Inferior parietal cortex (tissue), 1 donor: ENCODE results near the gene ZFP91.

ENCODE experiments used
- DNase-seq: peaks from one replicate; pipeline ENCODE4 v3.0.0-alpha.2; 2016; ENCODE audit errors: extremely low spot score

The ZFP91 gene

DNA sequence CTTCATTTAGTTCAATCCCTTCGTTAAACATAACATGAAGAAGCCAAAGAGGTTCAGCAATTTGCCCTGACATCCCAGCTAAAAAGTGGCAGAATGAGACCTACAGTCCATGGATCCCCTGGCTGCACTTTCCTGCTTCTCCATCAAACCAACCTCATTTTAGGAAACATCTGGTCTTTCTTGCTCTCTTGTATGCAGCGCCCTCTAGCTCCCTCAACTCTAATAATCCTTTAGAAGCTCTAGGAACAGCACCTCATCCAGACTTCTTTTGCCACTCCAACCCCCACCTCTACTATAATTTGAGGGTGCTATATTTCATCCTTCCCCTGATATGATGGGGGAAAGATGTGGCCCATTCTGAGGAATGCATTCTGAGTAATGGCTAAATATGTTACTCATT, 51.0 kb downstream of the ZFP91 start:
- peak; percentile 33 for DNase-seq

DNA sequence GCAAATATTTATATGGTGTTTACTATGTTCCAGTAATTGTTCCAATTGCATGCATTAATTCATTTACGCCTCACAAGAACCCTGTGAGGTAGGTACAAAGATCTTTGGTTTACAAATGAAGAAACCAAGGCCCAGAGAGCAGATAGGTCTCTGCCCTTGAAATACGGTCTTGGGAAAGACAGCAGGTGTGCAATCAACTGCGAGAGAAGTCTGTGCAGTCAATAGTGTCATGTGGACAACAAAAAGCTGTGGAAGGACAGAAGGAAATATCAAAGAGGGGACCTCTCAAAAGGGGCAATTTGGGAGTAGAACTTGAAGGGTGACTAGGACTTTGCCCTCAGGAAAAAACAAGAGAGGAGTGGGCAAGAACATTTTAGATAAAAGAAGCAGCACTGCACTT, 52.5 kb downstream of the ZFP91 start:
- DNase-seq = no peak

DNA sequence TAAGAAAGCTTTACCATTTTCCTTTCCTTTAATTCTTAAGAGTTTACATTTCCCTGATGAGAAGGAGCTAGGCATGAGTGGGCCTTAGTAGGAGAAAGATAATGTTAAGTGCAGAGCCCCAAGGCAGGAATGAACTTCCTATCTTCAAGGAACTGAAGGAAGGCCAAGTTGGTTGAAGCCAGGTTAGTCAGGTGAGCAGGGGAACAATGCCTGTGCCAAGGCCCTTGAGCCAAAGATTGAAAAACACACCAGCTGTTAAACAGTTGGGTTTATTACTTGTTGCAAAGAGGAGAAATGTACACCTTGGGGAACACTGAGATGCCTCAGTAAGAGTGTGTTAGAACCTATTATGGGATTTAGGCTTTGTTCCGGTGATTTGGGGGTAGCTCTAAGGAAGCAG, 53.6 kb downstream of the ZFP91 start:
- no peak for DNase-seq

DNA sequence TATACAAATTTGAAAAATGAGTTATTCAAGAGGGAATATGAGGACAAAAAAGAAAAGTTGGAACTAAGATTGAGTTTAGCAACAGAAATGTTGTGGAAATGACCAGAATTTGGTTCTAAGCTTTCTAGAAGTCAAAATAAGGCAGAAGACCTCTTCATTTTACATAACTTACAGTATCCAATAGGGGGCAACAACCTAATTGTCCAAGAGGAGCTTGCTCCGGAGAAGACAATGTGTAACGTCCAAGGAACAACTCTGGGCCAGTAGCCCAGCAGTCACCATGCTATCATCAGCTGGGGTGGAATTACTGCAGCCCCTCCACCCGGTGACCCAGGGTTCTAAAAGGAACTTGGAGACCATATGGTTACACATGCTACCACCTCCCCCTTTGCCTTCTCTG, 57.7 kb downstream of the ZFP91 start:
- no peak for DNase-seq

DNA sequence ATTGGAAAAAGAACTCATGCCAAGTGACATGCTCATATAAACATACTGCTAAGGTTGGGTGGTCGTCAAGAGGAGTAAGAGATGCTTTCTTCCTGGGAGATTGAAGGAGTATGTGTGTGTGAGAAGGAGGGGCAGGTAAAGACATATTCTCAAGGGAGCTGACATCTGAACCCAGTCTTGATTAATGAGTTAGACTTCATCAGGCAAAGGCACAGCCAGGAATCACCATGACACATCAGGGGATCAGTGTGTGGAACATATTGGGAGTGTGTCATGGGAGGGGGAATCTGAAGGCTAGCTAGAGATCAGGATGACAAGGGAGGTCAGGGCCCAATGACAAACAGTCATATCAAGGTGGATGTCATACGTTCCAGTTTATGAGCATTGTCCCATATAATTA, 58.5 kb downstream of the ZFP91 start:
- no peak for DNase-seq

GRCh38 chr11:58639103-58639502, 60.2 kb downstream of the ZFP91 start:
- no peak for DNase-seq

DNA sequence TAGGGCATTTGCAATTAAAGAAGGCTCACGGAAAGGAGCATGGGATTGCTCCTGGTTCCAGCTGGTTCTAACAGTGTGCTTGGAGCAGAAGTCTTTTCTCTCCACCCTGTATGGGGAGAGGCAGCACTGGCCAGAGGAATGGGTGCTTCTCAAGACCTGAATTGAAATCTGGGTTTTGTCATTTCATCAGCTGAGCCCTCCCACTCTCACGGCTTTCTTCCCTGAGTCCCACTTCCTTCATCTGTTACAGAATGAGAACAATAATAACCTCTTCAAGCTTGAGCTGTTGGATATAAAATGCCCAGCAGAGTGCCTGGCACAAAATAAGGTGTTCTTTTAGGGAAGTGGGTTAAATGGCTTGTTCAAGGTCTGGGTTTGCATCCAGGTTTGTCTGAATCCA, 60.8 kb downstream of the ZFP91 start:
- DNase-seq = no peak

- no peak for DNase-seq
Measured at GRCh38 chr11:58640386-58641023, 61.6 kb downstream of the ZFP91 start.

DNA sequence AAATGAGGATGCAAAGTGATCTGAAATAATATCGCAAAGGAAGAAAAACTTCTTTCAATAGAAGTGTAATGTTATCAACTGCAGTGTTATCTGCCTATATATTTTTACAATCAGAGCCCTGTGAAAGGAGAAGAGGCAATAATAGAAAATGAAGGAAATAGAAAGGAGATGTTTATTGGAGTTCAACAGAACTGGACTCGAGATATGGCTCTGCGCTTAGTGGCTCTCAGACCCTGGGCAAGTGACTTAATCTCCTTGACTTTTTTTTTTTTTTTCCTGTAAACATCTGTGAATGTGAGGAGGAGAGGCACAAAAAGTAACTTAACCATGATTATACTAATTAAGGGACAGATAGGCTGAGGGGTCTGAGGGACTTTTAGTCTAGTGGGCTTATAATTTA, 62.5 kb downstream of the ZFP91 start:
- no peak for DNase-seq

GRCh38 chr11:58641803-58642581, 63.1 kb downstream of the ZFP91 start:
- no peak for DNase-seq

DNA sequence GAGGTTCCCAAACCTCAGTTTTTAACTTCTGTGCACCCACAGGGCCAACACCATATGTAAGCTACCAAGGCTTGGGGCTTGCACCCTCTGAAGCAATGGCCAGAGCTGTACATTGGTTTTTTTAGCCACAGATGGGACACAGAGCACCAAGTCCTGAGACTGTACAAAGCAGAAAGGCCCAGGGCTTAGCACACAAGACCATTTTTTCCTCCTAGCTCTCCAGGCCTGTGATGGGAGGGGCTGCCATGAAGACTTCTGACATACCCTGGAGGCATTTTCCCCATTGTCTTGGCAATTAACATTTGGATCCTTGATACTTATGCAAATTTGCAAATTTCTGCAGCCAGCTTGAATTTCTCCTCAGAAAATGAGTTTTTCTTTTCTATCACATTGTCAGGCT, 67.0 kb downstream of the ZFP91 start:
- no peak for DNase-seq

DNA sequence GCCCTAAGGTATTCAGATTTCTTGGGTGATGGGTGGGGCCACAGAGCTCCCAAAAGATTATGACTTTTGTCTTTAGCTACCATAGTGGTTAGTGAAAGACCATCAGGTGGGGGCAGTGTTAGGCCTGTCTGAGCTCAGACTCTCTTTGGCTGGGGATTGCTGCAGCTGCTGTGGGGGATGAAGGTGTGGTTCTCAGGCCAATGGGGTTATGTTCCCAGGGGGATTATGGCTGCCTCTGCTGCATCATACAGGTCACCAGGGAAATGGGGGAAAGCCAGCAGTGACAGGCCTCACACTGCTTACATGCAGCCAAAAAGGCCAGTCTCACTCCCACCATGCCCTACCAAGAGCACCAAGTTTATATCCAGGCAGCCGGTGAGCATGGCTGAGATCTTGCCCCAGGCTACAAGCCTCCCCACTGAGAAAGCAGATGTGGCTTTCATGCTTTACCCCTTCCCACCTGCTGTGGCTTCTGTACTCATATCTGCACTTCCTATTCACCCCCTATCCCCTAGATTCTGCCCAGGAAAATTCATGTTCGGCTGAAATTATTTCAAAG, 68.4 kb downstream of the ZFP91 start:
- no peak for DNase-seq

DNA sequence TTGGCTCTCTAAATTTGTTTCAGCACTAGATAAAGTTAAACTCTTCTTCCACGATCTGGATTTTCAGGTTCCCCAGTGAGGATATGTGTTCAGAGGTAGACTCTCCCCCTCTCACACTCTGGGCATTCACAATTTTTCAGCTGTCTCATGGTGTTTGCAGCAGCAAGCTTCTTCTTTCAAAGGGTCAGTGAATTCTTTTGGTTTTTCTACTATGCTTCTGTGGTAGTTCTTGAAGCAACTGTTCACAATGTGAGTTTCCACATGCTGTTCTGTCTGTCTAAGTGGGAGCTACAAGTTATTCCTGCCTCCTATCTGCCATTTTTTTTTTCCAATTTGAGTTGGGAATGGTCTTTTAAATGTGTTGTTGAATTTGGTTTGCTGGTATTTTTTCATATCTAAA, 69.0 kb downstream of the ZFP91 start:
- DNase-seq = no peak

- DNase-seq = no peak
Measured at GRCh38 chr11:58649623-58650022, 70.8 kb downstream of the ZFP91 start.

DNA sequence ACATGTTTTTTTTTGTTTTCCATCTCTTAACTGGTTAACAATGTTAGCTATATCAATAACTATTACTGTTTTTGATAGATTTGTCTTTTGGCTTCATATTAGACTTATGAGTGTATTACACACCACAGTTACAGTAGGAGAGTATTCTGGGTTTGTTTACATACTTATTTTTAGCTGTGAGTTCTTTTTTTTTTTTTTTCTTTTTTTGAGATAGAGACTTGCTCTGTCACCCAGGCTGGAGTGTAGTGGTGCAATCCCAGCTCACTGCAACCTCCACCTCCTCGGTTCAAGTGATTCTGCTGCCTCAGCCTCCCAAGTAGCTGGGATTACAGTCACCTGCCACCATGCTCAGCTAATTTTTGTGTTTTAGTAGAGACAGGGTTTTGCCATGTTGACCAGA, 71.6 kb downstream of the ZFP91 start:
- DNase-seq = no peak

GRCh38 chr11:58652726-58653280, 73.9 kb downstream of the ZFP91 start:
- DNase-seq = no peak

DNA sequence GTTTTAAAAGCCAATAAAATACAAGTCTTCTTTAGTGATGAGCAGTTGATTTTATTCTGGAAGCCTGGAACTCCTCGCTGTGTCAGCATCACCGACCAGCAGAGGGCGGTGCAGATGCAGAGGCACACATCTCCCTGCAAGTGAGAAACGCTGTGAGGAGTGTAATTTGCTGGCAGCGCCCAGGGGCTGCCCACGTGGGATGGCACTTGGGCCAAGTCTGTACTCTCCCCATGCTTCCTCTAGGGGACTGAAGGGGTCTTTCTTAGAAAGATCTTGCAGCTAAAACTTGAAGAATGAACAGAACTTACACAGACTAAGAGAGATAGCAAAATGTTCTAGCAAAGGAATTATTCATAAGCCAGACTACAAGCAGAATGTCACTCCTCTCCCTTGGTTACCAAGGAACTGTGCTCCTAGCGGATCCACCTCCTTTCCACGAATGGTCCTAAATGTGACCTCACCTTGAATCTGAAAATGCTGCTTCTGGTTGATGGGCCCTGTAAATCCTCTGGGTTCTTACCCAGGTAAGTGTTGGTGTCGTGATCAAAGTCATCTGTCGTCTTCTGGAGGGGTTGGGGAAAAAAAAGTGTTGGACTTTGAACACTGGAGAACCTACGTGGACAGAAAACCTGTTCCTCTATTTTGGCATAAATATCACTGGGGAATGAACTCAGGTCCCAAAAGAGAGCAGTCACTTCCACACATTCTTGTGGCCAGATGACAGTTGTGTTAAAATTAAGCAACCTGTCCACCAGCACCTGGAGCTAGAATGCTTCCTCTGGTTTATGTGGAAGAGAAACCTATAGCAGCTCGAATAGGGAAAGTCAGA, 75.4 kb downstream of the ZFP91 start:
- DNase-seq = peak; percentile 78

DNA sequence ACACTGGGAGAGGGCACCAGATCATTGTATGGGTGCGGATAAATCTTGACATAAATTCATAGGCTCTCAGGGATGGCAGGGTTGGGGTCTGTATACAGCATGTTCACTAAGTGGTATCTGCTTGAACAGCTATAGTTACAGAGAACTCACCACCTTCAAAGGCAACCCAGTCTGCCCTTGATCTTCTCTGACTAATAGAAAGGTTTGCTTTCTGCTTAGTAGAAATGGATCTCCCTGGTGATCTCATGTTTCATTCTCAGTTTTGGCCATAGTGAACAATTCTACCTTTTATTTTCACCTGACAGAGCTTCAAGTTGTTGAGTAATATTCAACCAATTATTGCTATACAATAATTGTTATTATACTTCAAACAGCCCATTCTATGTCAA, 76.0 kb downstream of the ZFP91 start:
- no peak for DNase-seq

DNA sequence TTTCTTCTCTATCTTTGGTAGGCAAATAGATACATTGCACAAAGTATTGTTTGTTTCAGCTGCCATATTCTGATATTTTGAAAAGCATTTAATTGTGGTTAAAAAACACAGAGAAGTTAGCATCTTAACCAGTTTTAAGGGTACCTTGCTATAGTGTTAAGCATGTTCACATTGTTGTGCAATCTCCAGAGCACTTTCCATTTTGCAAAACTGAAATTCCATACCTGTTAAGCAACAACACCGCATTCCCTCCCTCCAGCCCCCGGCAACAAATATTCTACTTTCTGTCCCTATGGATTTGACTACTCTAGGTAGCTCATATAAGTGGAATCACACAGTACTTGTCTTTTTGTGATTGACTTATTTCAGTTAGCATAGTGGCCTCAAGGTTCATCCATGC, 77.5 kb downstream of the ZFP91 start:
- DNase-seq = no peak

GRCh38 chr11:58658623-58659022, 79.8 kb downstream of the ZFP91 start:
- no peak for DNase-seq

DNA sequence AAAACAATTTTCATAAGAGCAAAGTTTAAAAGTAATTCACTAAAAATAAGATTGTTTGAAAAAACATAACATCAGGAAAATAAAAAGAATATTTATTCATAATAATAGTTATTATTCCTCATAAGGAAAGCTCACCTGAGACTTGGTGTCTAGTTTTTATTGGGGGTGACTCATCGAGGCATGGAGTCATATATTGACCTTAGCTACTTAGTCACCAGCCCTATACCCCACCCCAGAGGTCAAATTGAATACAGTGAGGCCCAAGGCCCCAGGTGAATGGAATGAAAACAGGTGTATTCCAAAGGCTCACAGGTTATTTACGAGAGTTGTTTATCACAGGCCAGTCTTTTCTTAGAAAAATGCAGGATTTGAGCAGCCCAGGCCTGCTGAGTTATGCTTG, 80.5 kb downstream of the ZFP91 start:
- DNase-seq = no peak

- DNase-seq = no peak
Measured at GRCh38 chr11:58659910-58660570, 81.2 kb downstream of the ZFP91 start.
